Fibroblast of the aortic adventitia (primary cell): Measurements from ENCODE around the gene VNN1. TPM values are rescaled to one million over a fixed set of nuclear protein-coding genes. Genes with fewer than 3 reads are reported as not detected.
"Not testable (repeated sequence)": the region's sequence is repeated elsewhere in the genome, so short reads cannot be mapped to it uniquely, and the experiment has no call there.

Source experiments
- DNase-seq: peaks from one replicate; pipeline ENCODE4 v3.0.0-alpha.2; 2010; ENCODE audit warnings: low read depth
- H3K4me3 ChIP-seq: 2 replicates; pipeline ENCODE4 v1.5.1; 2011; ENCODE audit warnings: low read depth, mild to moderate bottlenecking, control low read depth, low read length, moderate library complexity
- total RNA-seq: library from RNA; depleted of rRNA; stranded (reverse); fragments of >200 nt; gene quantifications from 2 replicates; pipeline ENCODE4 v1.2.3, GENCODE V29; 2012; ENCODE audit warnings: low replicate concordance
- TF ChIP-seq, protein P1 (sequence below): IDR thresholded peaks from 2 replicates; pipeline ENCODE4 v1.5.1; 2011; ENCODE audit warnings: mild to moderate bottlenecking, low read length, control low read depth, inconsistent platforms; ENCODE audit not compliant: insufficient read depth

Gene VNN1
- total RNA-seq, 1 donor: under 0.01 TPM

DNA sequence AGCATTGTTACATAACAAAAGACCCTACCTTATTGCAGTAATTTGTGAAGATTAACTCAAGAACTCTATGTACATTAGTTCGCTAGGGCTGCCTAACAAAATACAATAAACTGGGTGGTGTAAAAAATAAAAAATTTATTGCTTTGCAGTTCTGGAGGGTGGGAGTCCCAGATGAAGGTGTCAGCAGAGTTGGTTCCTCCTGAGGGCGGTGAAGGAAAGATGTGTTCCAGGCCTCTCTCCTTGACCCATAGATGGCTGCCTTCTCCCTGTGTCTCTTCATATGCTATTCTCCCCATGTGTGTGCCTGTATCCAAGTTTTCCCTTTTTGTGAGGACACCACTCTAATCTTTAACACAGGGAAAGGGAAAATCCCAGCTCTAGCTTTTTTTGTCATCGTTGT, 305 bp upstream of the VNN1 start:
- TF ChIP-seq, protein P1, sequence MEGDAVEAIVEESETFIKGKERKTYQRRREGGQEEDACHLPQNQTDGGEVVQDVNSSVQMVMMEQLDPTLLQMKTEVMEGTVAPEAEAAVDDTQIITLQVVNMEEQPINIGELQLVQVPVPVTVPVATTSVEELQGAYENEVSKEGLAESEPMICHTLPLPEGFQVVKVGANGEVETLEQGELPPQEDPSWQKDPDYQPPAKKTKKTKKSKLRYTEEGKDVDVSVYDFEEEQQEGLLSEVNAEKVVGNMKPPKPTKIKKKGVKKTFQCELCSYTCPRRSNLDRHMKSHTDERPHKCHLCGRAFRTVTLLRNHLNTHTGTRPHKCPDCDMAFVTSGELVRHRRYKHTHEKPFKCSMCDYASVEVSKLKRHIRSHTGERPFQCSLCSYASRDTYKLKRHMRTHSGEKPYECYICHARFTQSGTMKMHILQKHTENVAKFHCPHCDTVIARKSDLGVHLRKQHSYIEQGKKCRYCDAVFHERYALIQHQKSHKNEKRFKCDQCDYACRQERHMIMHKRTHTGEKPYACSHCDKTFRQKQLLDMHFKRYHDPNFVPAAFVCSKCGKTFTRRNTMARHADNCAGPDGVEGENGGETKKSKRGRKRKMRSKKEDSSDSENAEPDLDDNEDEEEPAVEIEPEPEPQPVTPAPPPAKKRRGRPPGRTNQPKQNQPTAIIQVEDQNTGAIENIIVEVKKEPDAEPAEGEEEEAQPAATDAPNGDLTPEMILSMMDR: no peak
- no peak for DNase-seq
- H3K4me3 ChIP-seq: no peak overlapping the region

DNA sequence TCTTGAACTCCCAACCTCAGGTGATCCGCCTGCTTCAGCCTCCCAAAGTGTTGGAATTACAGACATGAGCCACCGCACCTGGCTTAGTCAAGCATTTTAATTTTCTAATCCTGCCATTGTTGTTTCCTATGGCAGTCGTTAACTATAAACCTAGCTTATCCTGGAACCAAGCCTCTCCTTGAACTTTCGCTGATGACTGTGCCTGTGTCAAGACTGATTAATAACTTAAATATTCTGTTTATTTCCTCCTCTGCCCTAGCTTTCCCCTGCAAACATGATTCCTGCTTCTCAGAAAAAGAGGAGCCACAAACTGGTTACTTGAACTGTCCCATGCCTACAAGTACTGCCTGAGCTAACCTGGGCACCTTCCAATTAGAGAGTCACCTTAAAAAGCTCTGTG, 1.5 kb downstream of the VNN1 start:
- no peak for DNase-seq
- no peak overlapping the region for H3K4me3 ChIP-seq
- TF ChIP-seq, protein P1: no peak

DNA sequence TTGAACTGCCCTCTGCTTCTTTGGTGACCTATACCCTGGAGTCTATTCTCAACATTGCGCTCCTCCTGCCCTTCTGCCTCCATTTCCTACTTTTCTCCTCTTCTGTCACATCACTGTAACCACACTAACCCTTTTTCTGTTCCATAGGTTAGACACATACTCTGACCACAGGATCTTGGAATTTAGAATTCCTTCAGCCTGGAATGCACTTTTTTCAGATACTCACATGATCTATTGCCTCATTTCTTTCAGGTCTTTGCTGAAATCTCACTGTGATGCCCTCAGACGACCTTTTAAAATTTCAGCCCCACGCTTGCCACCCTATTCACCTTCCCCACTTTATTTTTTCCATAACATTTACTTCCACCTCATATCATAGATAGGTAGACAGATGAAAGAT, 5.1 kb downstream of the VNN1 start:
- no peak overlapping the region for H3K4me3 ChIP-seq
- DNase-seq: no peak
- TF ChIP-seq, protein P1: no peak

DNA sequence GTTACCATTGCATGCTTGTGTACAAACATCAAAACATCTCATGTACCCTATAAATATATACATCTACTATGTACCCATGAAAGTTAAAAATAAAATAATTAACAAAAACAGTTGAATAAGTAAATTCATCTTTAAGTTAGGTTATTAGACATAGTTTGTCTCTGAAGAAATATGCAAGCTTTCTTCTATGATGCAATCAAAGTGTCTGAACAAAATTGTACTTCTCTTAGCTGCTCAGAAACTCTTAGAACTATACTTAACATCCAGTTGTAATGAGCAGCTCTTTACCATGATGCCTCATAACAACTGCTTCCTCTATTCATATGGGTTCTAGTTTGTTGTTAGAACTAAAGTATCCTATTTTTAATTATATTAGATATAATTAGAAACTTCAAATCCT, 5.9 kb downstream of the VNN1 start:
- TF ChIP-seq, protein P1: no peak
- no peak overlapping the region for H3K4me3 ChIP-seq
- DNase-seq: no peak

DNA sequence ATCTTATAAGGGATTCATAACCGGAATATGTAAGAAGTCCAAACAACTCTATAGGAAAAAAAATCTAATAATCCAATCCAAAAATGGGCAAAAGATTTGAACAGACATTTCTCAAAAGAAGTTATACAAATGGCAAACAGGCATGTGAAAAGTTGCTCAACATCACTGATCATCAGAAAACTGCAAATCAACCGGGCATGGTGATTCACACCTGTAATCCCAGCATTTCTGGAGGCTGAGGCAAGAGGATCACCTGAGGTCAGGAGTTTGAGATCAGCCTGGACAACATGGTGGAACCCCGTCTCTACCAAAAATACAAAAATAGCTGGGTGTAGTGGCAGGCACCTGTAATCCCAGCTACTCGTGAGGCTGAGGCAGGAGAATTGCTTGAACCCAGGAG, 7.1 kb downstream of the VNN1 start:
- not testable (repeated sequence) for H3K4me3 ChIP-seq, DNase-seq

DNA sequence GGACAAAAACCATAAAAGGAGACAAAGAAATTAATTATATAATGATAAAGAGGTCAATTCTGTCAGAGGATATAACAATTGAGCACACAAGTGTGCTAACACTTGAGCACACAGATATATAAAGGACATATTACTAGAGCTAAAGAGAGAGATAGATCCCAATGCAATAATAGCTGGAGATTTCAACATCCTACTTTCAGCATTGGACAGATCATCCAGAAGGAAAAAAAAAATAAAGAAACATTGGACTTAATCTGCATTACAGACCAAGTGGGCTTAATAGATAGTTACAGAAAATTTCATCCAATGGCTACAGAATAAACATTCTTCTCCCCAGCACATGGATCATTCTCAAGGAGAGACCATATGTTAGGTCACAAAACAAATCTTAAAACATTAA, 9.9 kb downstream of the VNN1 start:
- no peak overlapping the region for H3K4me3 ChIP-seq
- TF ChIP-seq, protein P1: no peak
- no peak for DNase-seq

DNA sequence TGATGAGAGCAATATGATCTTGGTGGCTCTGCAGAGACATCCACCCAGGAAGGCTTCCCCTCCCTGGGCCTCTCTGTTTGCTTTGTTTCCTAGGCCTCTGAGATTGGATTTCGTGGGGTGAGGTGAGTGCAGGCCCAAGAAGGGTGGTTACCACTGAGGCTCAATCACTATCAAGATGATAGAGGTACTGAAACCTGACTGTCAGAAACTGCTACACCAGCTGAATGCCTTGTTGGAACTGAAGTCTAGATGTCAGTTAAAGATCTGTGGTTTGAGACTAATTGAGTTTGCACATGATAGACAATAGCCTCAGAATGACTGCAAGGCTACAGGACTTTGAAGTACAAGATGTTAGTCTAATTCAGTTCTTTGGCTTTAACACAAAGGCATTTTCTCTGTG, 15.2 kb downstream of the VNN1 start:
- TF ChIP-seq, protein P1: no peak
- no peak overlapping the region for H3K4me3 ChIP-seq
- DNase-seq: no peak

DNA sequence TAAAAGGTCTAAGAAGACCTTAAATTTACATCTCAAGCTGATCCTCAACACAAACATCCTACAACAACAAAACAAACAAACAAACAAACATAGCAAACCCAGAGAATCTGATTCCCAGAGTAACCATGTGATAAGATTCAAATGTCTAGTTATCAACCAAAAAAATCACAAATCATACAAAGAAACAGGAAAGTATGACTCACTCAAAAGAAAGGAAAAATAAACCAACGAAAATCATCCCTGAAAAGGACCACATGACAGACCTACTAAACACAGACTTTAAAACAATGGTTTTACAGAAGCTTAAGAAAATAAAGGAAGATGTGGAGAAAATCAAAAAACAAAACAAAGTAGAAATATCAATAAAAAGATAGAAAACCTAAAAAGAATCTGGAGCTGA, 18.1 kb downstream of the VNN1 start:
- no peak for DNase-seq

More for the DNA sequence above, 18.1 kb downstream of the VNN1 start:
- H3K4me3 ChIP-seq: no peak overlapping the region
- TF ChIP-seq, protein P1: no peak
